ENCODE data around the gene CHTF8.

DNA sequence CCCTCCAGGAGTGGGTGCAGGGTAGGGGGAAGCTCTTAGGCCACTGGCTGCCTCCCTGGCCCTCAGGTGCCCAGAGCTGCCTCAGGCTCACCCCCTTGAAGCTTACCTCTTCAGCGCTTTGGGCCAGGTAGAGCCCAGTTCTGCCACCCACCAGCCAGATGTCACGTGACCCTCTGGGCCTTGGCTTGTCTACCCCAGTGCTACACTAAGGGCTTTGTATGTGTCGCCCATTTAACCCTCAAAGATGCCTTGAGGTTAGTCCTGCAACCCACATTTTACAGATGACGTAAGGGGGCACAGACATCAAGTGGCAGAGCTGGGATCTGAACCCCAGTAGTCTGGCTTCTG, 23.5 kb downstream of the CHTF8 start:
- TF ChIP-seq CTCF (IDR thresholded peaks at IDR 0.05; ENCODE audit: poor library complexity) (no peak), EZH2 (IDR thresholded peaks at IDR 0.05; ENCODE audit: borderline replicate concordance) (no peak), EZH2phosphoT487 (IDR thresholded peaks at IDR 0.05; ENCODE audit: low read depth, severe bottlenecking, unreplicated experiment) (no peak)
